Peyer's patch (tissue), 4 donors: Measurements from ENCODE around the gene HCFC1R1. TPM values are rescaled to one million over a fixed set of nuclear protein-coding genes. Genes with fewer than 3 reads are reported as not detected.

ENCODE experiments used
- DNase-seq, 3 donors: peaks; one replicate each; pipeline ENCODE4 v3.0.0-alpha.2; 2017 to 2019
- H3K27ac ChIP-seq, 4 donors: fragments of 200-600 bp; sonication (generic); one replicate each; pipeline ENCODE4 v1.5.1; 2016 to 2019
- H3K27me3 ChIP-seq, 2 donors: fragments of 200-600 bp; sonication (generic); one replicate each; pipeline ENCODE4 v1.5.1; 2019
- H3K36me3 ChIP-seq, 3 donors: fragments of 200-600 bp; sonication (generic); one replicate each; pipeline ENCODE4 v1.5.1; 2016 to 2019
- H3K4me1 ChIP-seq, 4 donors: fragments of 200-600 bp; sonication (generic); one replicate each; pipeline ENCODE4 v1.5.1; 2016 to 2019
- H3K4me3 ChIP-seq, 4 donors: fragments of 200-600 bp; sonication (generic); 1 replicate in 3 of 4; 2 replicates in 1 of 4; pipeline ENCODE4 v1.5.1; 2016 to 2019; ENCODE audit warnings: mild to moderate bottlenecking in 1 of 4
- H3K9me3 ChIP-seq, 4 donors: fragments of 200-600 bp; sonication (generic); one replicate each; pipeline ENCODE4 v1.5.1; 2016 to 2019; ENCODE audit warnings: mild to moderate bottlenecking in 1 of 4
- CTCF ChIP-seq, 6 experiments: fragments of 450-650 bp in 4 of 6; fragments of 200-600 bp in 2 of 6; sonication (generic) in 1 of 6; IDR thresholded peaks; one replicate each; pipeline ENCODE4 v1.5.1; 2017 to 2019; ENCODE audit warnings: antibody characterized with exemption in 6 of 6, mild to moderate bottlenecking in 3 of 6, moderate library complexity in 1 of 6
- POLR2A ChIP-seq, 2 donors: fragments of 450-650 bp; IDR thresholded peaks; one replicate each; pipeline ENCODE4 v1.5.1; 2017; ENCODE audit warnings: antibody characterized with exemption in 2 of 2, mild to moderate bottlenecking in 2 of 2, moderate library complexity in 2 of 2
- total RNA-seq, 4 donors: library from RNA; depleted of rRNA; stranded (reverse); fragments of >200 nt; gene quantifications; one replicate each; pipeline ENCODE4 v1.1.0, GENCODE V29; 2016

The HCFC1R1 gene
- total RNA-seq, 4 donors from 2014 or later, result 14.0 to 38.0 (median 34.1) TPM

DNA sequence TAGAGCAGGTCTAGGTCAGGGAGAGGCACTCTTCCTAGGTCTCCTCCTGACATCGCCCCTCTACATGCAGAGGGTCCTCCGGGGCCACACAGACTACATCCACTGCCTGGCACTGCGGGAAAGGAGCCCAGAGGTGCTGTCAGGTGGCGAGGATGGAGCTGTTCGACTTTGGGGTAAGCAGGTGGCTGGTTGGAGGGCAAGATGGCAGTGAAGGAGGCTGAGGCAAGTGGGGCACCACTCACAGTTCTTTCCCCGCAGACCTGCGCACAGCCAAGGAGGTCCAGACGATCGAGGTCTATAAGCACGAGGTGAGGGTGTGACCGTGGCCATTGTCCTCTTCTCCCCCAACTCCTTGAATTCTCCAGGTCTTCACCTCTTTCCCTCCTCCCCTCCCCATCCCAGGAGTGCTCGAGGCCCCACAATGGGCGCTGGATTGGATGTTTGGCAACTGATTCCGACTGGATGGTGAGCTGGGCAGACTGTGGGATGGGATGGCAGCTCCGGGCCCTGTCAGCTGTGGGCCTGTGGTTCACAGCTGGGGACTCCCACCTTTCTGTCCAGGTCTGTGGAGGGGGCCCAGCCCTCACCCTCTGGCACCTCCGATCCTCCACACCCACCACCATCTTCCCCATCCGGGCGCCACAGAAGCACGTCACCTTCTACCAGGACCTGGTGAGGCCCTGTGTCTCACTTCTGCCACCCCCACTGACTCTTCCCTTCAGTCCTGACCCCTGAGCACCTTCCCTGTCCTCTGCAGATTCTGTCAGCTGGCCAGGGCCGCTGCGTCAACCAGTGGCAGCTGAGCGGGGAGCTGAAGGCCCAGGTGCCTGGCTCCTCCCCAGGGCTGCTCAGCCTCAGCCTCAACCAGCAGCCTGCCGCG is 3.1 kb upstream of the HCFC1R1 start:
- Histone ChIP-seq H3K4me3 (no peak overlapping the region), H3K9me3 (no peaks in the 10 kb centered on the region), H3K27ac (no peak overlapping the region), H3K4me1 (peaks cover 14 to 47% (median 22%) of the 10 kb centered on the region in 4 donors), H3K36me3 (peaks cover 0 to 22% (median 0%) of the 10 kb centered on the region in 3 donors), H3K27me3 (no peaks in the 10 kb centered on the region)
- DNase-seq, result peak in 1 of 3 donors; percentile 43
- no peak for TF ChIP-seq CTCF (IDR thresholded peaks at IDR 0.05)
- no peak for TF ChIP-seq POLR2A (IDR thresholded peaks at IDR 0.05)

- Histone ChIP-seq H3K27ac (no peak overlapping the region), H3K4me3 (no peak overlapping the region), H3K27me3 (no peaks in the 10 kb centered on the region), H3K36me3 (peaks cover 0 to 22% (median 0%) of the 10 kb centered on the region in 3 donors), H3K4me1 (peaks cover 14 to 55% (median 29%) of the 10 kb centered on the region in 4 donors), H3K9me3 (no peaks in the 10 kb centered on the region)
- TF ChIP-seq CTCF (IDR thresholded peaks at IDR 0.05) (no peak), POLR2A (IDR thresholded peaks at IDR 0.05) (no peak)
- peak in 1 of 3 donors; percentile 32 for DNase-seq
Observed at GRCh38 chr16:3026003-3026378, 2.2 kb upstream of the HCFC1R1 start.

GRCh38 chr16:3025032-3026002 is 1.6 kb upstream of the HCFC1R1 start:
- Histone ChIP-seq H3K36me3 (peaks cover 0 to 20% (median 0%) of the 10 kb centered on the region in 3 donors), H3K4me1 (peaks cover 14 to 58% (median 30%) of the 10 kb centered on the region in 4 donors), H3K27ac (no peak overlapping the region), H3K9me3 (no peaks in the 10 kb centered on the region), H3K4me3 (no peak overlapping the region), H3K27me3 (no peaks in the 10 kb centered on the region)
- TF ChIP-seq POLR2A (IDR thresholded peaks at IDR 0.05) (no peak), CTCF (IDR thresholded peaks at IDR 0.05) (no peak)
- peak in 1 of 3 donors; percentile 49 for DNase-seq

DNA sequence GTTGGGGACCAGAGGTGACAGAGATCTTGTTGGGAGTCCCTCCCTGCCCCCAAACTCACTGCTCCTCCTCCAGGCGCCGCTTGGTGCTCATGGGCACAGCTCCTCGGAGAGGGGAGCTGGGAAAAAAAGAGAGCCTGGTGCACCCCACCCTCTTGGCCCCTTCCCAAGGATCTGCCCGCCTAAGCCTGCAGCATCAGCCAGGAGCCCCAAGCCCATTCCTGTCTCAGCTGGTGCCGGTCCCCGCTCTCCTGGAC is 400 bp downstream of the HCFC1R1 start:
- H3K9me3 ChIP-seq, result no peaks in the 10 kb centered on the region
- H3K4me1 ChIP-seq, result peaks cover 14 to 55% (median 31%) of the 10 kb centered on the region in 4 donors
- H3K27me3 ChIP-seq, result no peaks in the 10 kb centered on the region
- TF ChIP-seq POLR2A (IDR thresholded peaks at IDR 0.05) (no peak), CTCF (IDR thresholded peaks at IDR 0.05) (no peak)
- peak overlapping the region; percentile 60 to 78 (median 64) for H3K4me3 ChIP-seq
- peak overlapping the region; percentile 94 to 99 (median 96) for H3K27ac ChIP-seq
- H3K36me3 ChIP-seq, result peaks cover 0 to 18% (median 0%) of the 10 kb centered on the region in 3 donors
- no peak for DNase-seq

- Histone ChIP-seq H3K27me3 (no peaks in the 10 kb centered on the region), H3K27ac (peak overlapping the region; percentile 94 to 99 (median 96)), H3K9me3 (no peaks in the 10 kb centered on the region), H3K36me3 (peaks cover 0 to 18% (median 0%) of the 10 kb centered on the region in 3 donors), H3K4me3 (peak overlapping the region; percentile 60 to 78 (median 64)), H3K4me1 (peaks cover 12 to 50% (median 27%) of the 10 kb centered on the region in 4 donors)
- TF ChIP-seq POLR2A (IDR thresholded peaks at IDR 0.05) (no peak), CTCF (IDR thresholded peaks at IDR 0.05) (no peak)
- DNase-seq, result no peak
Observed at GRCh38 chr16:3022684-3023414, 893 bp downstream of the HCFC1R1 start.
